GM12878 (cell line): Measurements from ENCODE around the gene CLCC1. TPM values are rescaled to one million over a fixed set of nuclear protein-coding genes. Genes with fewer than 3 reads are reported as not detected.

Experiments used
- ATAC-seq: fragments of 200-7000 bp; cut with Tn5 transposase; 3 replicates; pipeline ENCODE4 v1.9.1; 2020; ENCODE audit warnings: mild to moderate bottlenecking, moderate library complexity
- BruUV-seq: library from RNA; stranded (reverse); fragments of 400-500 nt; replicated peaks from 2 replicates; lab custom pipeline; 2021; lab: Mats Ljungman, UMichigan
- CTCF ChIA-PET: fragments of 300-600 bp; sonication (Branson Sonifier 250); formaldehyde crosslinking; extraction: SDS; loops from one replicate; lab custom pipeline; 2021; ENCODE audit warnings: inconsistent platforms; lab: Yijun Ruan, JAX
- POLR2A ChIA-PET: fragments of 350-600 bp; formaldehyde crosslinking; extraction: SDS; loops from one replicate; lab custom pipeline; 2021; ENCODE audit warnings: inconsistent platforms; lab: Charles Lee
- RAD21 ChIA-PET: fragments of 300-600 bp; sonication (Branson Sonifier 250); formaldehyde crosslinking; loops from one replicate; lab custom pipeline; 2023; ENCODE audit warnings: antibody characterized with exemption; ENCODE audit not compliant: unreplicated experiment; lab: Charles Lee
- SMC1A ChIA-PET: fragments of 300-600 bp; sonication (Branson Sonifier 250); formaldehyde crosslinking; loops from one replicate; lab custom pipeline; 2023; ENCODE audit not compliant: unreplicated experiment, uncharacterized antibody; lab: Charles Lee
- DNase-seq: peaks from one replicate; pipeline ENCODE4 v3.0.0-alpha.2; 2011; ENCODE audit warnings: low read depth, low spot score
- FAIRE-seq: peaks from 3 replicates; lab custom pipeline; 2011; peaks lifted over from hg19 to GRCh38; lab: Jason Lieb, UNC
- H2AFZ ChIP-seq: 2 replicates; pipeline ENCODE4 v1.6.0; 2011; ENCODE audit warnings: low read depth, low read length, control low read depth; ENCODE audit not compliant: control insufficient read depth
- H3K27ac ChIP-seq: 2 replicates; pipeline ENCODE4 v1.5.1; 2011; ENCODE audit warnings: control low read depth; ENCODE audit not compliant: control insufficient read depth, insufficient read depth
- H3K27me3 ChIP-seq, 2 experiments: replicated peaks in 1 of 2; 2 replicates each; pipeline versions ENCODE4 v1.6.0 to v1.6.1; 2011; ENCODE audit warnings: low read length in 1 of 2; ENCODE audit not compliant: control insufficient read depth in 2 of 2, insufficient read depth in 2 of 2
- H3K36me3 ChIP-seq, 2 experiments: 2 replicates each; pipeline ENCODE4 v1.5.1; 2011; ENCODE audit warnings: low read length in 1 of 2; ENCODE audit not compliant: control insufficient read depth in 2 of 2, insufficient read depth in 2 of 2
- H3K4me1 ChIP-seq: 2 replicates; pipeline ENCODE4 v1.6.1; 2011; ENCODE audit warnings: mild to moderate bottlenecking, low read length, moderate library complexity, mixed read lengths; ENCODE audit not compliant: control insufficient read depth, insufficient read depth
- H3K4me2 ChIP-seq: 2 replicates; pipeline ENCODE4 v1.6.0; 2011; ENCODE audit warnings: control low read depth; ENCODE audit not compliant: control insufficient read depth, insufficient read depth
- H3K4me3 ChIP-seq: fragments of 200-600 bp; sonication (generic); 2 replicates; pipeline ENCODE4 v1.5.1; 2016
- H3K79me2 ChIP-seq: 2 replicates; pipeline ENCODE4 v1.6.0; 2011; ENCODE audit warnings: low read length; ENCODE audit not compliant: control insufficient read depth, insufficient read depth
- H3K9ac ChIP-seq: 2 replicates; pipeline ENCODE4 v1.8.0; 2011; ENCODE audit warnings: low read length, control low read depth, mixed read lengths; ENCODE audit not compliant: control insufficient read depth, insufficient read depth
- H3K9me3 ChIP-seq: replicated peaks from 3 replicates; pipeline ENCODE4 v1.5.1; 2011; ENCODE audit warnings: mild to moderate bottlenecking, low read length; ENCODE audit not compliant: control insufficient read depth, insufficient read depth
- H4K20me1 ChIP-seq: 2 replicates; pipeline ENCODE4 v1.6.0; 2011; ENCODE audit not compliant: control insufficient read depth, insufficient read depth
- CBX5 ChIP-seq: sonication (generic); IDR thresholded peaks from 2 replicates; pipeline ENCODE4 v1.6.1; 2016; ENCODE audit warnings: low read depth, moderate library complexity, mild to moderate bottlenecking, inconsistent platforms
- CHD1 ChIP-seq: IDR thresholded peaks from 2 replicates; pipeline ENCODE4 v1.6.1; 2012; ENCODE audit warnings: low read depth, low read length, improper control_type of control experiment
- FOS ChIP-seq: IDR thresholded peaks from 3 replicates; pipeline ENCODE4 v1.6.1; 2011; ENCODE audit warnings: borderline replicate concordance; ENCODE audit not compliant: insufficient read length; ENCODE audit errors: extremely low read depth
- IKZF1 ChIP-seq: fragments of 450-650 bp; conservative IDR thresholded peaks from 2 replicates; pipeline ENCODE4 v1.6.1; 2017; ENCODE audit warnings: antibody characterized with exemption, mild to moderate bottlenecking
- KDM1A ChIP-seq: fragments of 200-600 bp; sonication (generic); IDR thresholded peaks from 2 replicates; pipeline ENCODE4 v1.6.1; 2016; ENCODE audit warnings: borderline replicate concordance
- NFIC ChIP-seq: IDR thresholded peaks from 2 replicates; pipeline ENCODE4 v1.6.1; 2012; ENCODE audit warnings: low read depth, mild to moderate bottlenecking, inconsistent platforms, low read length, moderate library complexity
- NRF1 ChIP-seq: conservative IDR thresholded peaks from 2 replicates; pipeline ENCODE4 v1.6.1; 2011; ENCODE audit warnings: mild to moderate bottlenecking, low read depth, low read length, improper control_type of control experiment
- RAD21 ChIP-seq: IDR thresholded peaks from 2 replicates; pipeline ENCODE4 v1.6.1; 2011; ENCODE audit warnings: mild to moderate bottlenecking, low read depth, low read length, moderate library complexity; ENCODE audit not compliant: insufficient read depth
- RUNX3 ChIP-seq: IDR thresholded peaks from 2 replicates; pipeline ENCODE4 v1.6.1; 2012; ENCODE audit warnings: low read length, inconsistent platforms
- SKIL ChIP-seq: fragments of 450-650 bp; IDR thresholded peaks from 2 replicates; pipeline ENCODE4 v1.6.1; 2017; ENCODE audit warnings: mild to moderate bottlenecking, low read depth, inconsistent platforms; ENCODE audit not compliant: poor library complexity, severe bottlenecking
- SMARCA5 ChIP-seq: fragments of 450-650 bp; IDR thresholded peaks from 2 replicates; pipeline ENCODE4 v1.6.1; 2017; ENCODE audit warnings: mild to moderate bottlenecking
- SPI1 ChIP-seq: IDR thresholded peaks from 2 replicates; pipeline ENCODE4 v1.6.1; 2011; ENCODE audit warnings: low read depth, mild to moderate bottlenecking, low read length, moderate library complexity, borderline replicate concordance; ENCODE audit not compliant: insufficient read depth
- STAT3 ChIP-seq: IDR thresholded peaks from 2 replicates; pipeline ENCODE4 v1.6.1; 2011; ENCODE audit warnings: low read depth, low read length, improper control_type of control experiment
- TCF12 ChIP-seq: IDR thresholded peaks from 2 replicates; pipeline ENCODE4 v1.6.1; 2011; ENCODE audit warnings: low read depth, mild to moderate bottlenecking, low read length
- YBX1 ChIP-seq: fragments of 450-650 bp; IDR thresholded peaks from 2 replicates; pipeline ENCODE4 v1.6.1; 2016; ENCODE audit warnings: antibody characterized with exemption
- ZNF592 ChIP-seq: fragments of 450-650 bp; IDR thresholded peaks from 2 replicates; pipeline ENCODE4 v1.6.1; 2017; ENCODE audit warnings: mild to moderate bottlenecking, moderate library complexity
- ZZZ3 ChIP-seq: IDR thresholded peaks from 2 replicates; pipeline ENCODE4 v1.6.1; 2011; ENCODE audit warnings: low read depth; ENCODE audit not compliant: control insufficient read depth, insufficient read length
- in situ Hi-C: fragments of 300-500 bp; cut with MboI; formaldehyde crosslinking; loops from 9 replicates; pipeline ENCODE4 v1.14.3; 2018; ENCODE audit warnings: mixed read lengths
- intact Hi-C: fragments of 100-400 bp; cut with micrococcal nuclease; formaldehyde crosslinking; loops from one replicate; pipeline ENCODE4 v1.14.2; 2022; ENCODE audit not compliant: unreplicated experiment
- polyA plus RNA-seq, 11 experiments: library from polyadenylated mRNA; depleted of rRNA in 4 of 11; unstranded in 6 of 11; stranded (reverse) in 5 of 11; fragments of >200 nt; fragmentation: Nextera tagmentation in 4 of 11; fragmentation: Illumina TruSeq in 1 of 11; extraction: Ambion mirVana in 4 of 11; extraction: Trizol in 1 of 11; gene quantifications; 1 replicate in 1 of 11; 2 replicates in 10 of 11; pipeline versions ENCODE4 v1.2.1 to v1.2.3, GENCODE V29; 2011 to 2016; ENCODE audit warnings: inconsistent platforms in 2 of 11, missing spikeins in 2 of 11, low read depth in 1 of 11
- total RNA-seq, 4 experiments: library from RNA; depleted of rRNA in 3 of 4; stranded (reverse); fragments of >200 nt in 3 of 4; fragmentation: Illumina TruSeq in 1 of 4; extraction: Trizol in 1 of 4; gene quantifications; 2 replicates each; pipeline versions ENCODE4 v1.2.1 to v1.2.3, GENCODE V29; 2013 to 2021

The CLCC1 gene
- total and polyA plus RNA-seq, 10 of the 15 experiments (the other 5 are each of a cell fraction or from before 2014, with no cell fraction given): 11.9 to 25.8 (median 16.1) TPM

GRCh38 chr1:108972951-108973350 is 9.7 kb upstream of the CLCC1 start (continued):
- TF ChIP-seq SKIL (no peak), CHD1 (no peak), CBX5 (no peak), NFIC (no peak)

GRCh38 chr1:108969346-108969745 is 6.1 kb upstream of the CLCC1 start:
- POLR2A ChIA-PET: no interaction called here
- H3K27me3 ChIP-seq: no peaks in the 10 kb centered on the region
- H3K9me3 ChIP-seq: no peaks in the 10 kb centered on the region
- H4K20me1 ChIP-seq: no peaks in the 10 kb centered on the region
- no peak overlapping the region for H3K4me2 ChIP-seq
- in situ Hi-C loops: no loop called here
- H3K79me2 ChIP-seq: no peaks in the 10 kb centered on the region
- H3K9ac ChIP-seq: no peak overlapping the region
- no TSS peak for BruUV-seq
- no peak overlapping the region for H3K27ac ChIP-seq
- SMC1A ChIA-PET: no interaction called here
- RAD21 ChIA-PET: no interaction called here
- intact Hi-C loops: no loop called here
- DNase-seq: no peak
- ATAC-seq: no peak
- TF ChIP-seq ZZZ3 (no peak), FOS (no peak), NRF1 (no peak), IKZF1 (no peak), YBX1 (no peak), RAD21 (no peak), ZNF592 (no peak), STAT3 (no peak), RUNX3 (no peak), TCF12 (no peak), KDM1A (no peak), NFIC (no peak), SPI1 (no peak), SMARCA5 (no peak)
- H3K4me3 ChIP-seq: no peak overlapping the region
- H3K36me3 ChIP-seq: peaks cover 0 to 2% of the 10 kb centered on the region in 2 experiments; a peak in 2 of 4 replicates
- H2AFZ ChIP-seq: no peak overlapping the region
- CTCF ChIA-PET: interaction anchor here (1.1 to 1.5 kb wide), 2 partner anchors 8 to 141 kb away, joined by 3 read pairs; no protein-coding TSS in a partner anchor
- FAIRE-seq: no peak
- no peaks in the 10 kb centered on the region for H3K4me1 ChIP-seq
